HG02943 (cell line): ENCODE measurements around the gene KIF16B.
"Not testable (repeated sequence)": the region's sequence is repeated elsewhere in the genome, so short reads cannot be mapped to it uniquely, and the experiment has no call there.

Experiments used
- ATAC-seq: cut with Tn5 transposase; IDR thresholded peaks from one replicate; pipeline ENCODE4 v1.9.1; 2021; ENCODE audit warnings: mild to moderate bottlenecking, low read depth, moderate library complexity; ENCODE audit not compliant: unreplicated experiment

Gene KIF16B

DNA sequence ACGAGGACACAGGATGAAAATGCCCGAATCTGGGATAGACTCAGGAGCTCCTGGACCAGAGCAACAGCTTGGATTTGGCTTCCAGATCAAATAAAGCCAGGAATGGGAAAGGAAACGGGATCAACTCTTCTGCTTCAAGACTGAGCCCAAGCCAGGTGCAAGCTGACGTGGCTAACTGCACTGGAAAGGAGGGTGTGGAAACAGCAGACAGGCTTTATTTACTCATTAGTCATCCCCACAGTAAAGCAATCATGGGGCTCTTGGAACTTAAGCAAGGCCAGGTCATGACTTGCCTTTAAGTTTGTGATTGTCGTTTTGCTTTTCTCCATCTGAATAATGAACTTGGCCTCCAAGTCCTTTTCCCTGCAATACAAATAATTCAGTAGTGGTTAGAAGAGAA lies 45.2 kb downstream of the KIF16B start:
- no peak for ATAC-seq

DNA sequence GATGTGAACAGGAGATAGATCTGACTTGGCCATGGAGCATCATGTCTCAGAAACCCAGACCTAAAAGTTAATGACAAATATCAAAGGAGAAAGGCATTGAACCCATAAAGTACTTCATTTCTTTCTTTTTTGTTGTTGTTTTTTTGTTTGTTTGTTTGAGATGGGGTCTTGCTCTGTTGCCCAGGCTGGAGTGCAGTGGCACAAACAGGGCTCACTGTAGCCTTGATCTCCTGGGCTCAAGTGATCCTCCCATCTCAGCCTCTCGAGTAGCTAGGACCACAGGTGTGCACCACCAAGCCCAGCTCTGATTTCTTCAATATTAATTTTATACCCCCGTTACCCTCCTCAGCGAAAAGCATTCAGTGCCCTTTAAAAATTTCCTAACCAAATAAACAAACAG lies 45.8 kb downstream of the KIF16B start:
- ATAC-seq: no peak

DNA sequence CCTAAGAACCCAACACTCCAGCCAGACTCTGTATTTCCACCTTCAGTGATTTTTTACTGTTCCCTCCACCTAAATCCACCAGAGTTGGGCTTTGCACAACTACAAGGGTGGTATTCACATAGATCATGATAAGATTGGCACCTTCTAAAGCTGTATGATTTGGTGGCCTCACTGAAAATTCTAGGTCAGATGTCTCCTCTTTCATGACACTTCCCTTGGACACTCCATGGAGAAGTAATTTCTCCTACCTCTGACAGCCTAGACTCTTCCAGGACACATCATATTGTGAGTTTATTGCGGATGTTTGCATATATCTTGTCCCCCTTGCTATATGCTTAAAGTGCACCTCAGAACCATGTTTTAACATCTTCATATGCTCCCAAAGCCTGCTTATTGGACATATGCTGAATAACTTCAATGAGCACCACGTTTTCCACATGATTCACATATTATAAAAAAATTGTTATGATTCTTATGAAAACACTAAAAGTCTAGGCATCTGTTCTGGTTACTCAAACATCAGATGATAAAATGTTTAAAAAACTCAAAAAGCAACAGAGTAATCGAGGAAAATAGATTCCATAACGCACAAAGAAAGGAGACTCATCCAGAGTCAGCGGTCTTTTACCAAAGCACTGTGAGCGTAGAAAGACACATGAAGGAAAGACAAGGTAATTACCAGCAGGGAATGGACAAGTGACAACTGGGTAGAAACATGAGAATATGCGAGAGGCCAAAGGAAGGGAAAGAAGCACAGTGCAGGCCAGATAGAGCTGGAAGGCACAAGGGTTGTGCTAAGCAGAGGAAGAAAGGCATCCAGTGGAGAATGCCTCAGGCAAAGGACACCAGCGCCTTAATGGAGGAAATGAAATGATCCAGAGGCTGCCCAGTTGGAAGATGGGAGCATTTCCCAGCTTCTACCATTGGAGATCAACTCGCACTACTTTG lies 46.5 kb downstream of the KIF16B start:
- ATAC-seq: no peak

DNA sequence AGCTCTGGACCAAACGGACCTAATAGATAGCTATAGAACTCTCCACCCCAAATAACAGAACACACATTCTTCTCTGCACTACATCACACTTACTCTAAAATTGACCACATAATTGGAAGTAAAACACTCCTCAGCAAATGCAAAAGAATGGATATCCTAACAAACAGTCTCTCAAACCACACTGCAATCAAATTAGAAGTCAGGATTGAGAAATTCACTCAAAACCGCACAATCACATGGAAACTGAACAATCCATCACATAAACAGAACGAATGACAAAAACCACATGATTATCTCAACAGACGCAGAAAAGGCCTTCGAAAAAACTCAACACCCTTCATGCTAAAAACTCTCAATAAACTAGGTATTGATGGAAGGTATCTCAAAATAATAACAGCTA lies 50.6 kb downstream of the KIF16B start:
- ATAC-seq: not testable (repeated sequence)

GRCh38 chr20:16520154-16520553 lies 53.1 kb downstream of the KIF16B start:
- ATAC-seq: no peak

DNA sequence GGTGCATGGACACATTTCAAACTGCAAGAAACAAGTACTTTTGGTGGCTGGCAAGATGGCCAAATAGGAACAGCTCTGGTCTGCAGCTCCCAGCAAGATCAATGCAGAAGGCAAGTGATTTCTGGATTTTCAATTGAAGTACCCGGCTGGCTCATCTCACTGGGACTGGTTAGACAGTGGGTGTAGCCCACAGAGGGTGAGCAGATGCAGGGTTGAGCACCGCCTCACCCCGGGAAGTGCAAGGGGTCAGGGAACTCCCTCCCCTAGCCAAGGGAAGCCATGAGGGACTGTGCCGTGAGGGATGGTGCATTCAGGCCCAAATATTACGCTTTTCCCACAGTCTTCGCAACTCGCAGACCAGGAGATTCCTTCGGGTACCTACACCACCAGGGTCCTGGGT lies 53.6 kb downstream of the KIF16B start:
- not testable (repeated sequence) for ATAC-seq

DNA sequence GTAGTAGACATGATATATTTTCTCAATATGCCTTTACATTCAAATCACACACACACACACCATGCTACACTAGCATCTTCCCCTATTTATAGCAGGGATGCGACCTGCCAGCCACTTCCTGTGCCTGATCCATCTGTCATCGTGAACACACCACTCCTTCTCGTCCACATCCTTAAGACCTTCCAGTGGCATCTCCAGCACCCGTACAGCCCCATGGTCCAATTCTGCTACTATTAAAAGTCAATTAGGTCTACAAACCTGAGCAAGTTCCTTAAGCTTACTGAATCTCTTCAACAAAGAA lies 54.5 kb downstream of the KIF16B start:
- no peak for ATAC-seq

DNA sequence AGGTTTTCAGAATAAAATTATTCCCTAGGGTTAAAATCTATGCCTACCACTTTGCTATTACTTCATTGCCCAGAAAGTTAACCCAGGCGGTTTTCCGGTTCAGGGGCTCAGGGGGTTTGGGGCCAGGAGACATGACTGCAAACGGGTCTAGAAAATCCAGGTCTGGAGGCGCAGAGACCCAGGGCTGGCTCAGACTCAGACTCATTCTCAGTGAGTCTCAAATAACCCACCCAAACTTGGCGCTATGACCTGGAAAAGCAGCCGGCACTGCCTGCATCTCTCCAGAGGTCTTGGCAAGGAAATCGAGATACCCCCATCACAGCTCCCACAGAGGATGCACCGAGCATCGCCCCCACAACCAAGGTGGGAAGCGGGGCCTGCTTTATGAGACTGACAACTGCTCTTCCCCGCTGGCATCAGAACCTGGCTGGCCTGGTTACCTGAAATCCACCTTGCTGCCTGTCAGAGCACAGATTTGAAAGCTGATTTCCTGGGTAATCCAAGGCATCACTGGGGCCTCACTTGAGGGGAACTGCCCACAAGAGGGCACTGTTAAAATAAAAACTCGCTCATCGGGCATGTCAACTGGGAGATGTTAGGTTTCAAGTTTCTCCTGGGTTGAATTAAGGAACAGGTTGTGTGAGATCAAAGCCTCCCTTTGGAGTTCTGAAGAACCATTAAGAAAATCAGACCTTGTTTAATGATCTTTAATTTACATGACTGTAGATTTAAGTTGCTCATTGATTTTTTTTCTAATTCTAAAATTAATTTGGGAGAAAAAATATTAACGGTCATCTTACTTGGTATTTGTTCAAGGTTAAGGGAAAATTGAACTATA lies 55.1 kb downstream of the KIF16B start:
- no peak for ATAC-seq

DNA sequence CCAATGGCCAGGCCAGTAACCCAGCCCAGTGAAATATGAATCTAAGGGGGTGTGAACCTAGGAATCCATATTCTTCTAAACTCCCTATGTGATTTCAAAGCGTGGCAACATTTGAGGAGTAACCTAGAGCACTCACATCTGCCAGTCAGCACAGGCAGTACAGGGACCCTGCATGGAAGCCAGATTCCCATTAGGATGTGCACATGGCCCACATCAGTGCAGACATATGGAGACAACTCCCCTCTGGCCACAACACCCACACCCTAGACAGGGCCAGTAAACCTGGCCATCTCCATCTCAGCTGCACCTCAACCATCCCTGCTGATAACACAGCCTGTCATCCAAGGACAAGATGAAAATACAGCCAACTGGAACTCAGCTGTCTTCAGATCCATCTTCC lies 56.5 kb downstream of the KIF16B start:
- ATAC-seq: no peak

GRCh38 chr20:16515046-16515445 lies 58.2 kb downstream of the KIF16B start:
- no peak for ATAC-seq

- ATAC-seq: no peak
Measured at GRCh38 chr20:16514140-16514539, 59.1 kb downstream of the KIF16B start.

- ATAC-seq: no peak
Measured at GRCh38 chr20:16505894-16506293, 67.4 kb downstream of the KIF16B start.

DNA sequence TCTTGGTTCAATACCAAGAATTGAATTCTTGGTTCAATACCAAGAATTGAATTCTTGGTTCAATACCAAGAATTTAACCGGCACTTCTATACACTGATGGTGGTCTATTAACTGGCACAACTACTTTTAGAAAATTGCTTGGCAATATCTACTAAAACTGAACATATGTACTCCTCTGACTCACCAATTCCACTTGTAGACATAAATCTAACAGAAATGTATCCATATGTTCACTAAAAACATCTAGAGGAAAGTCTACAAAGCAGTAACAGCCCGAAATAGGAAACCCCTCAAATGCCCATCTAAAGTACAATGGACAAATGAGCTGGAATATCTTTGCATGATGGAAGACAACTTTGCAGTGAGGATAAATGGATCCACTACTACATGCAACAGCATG lies 71.9 kb downstream of the KIF16B start:
- no peak for ATAC-seq

DNA sequence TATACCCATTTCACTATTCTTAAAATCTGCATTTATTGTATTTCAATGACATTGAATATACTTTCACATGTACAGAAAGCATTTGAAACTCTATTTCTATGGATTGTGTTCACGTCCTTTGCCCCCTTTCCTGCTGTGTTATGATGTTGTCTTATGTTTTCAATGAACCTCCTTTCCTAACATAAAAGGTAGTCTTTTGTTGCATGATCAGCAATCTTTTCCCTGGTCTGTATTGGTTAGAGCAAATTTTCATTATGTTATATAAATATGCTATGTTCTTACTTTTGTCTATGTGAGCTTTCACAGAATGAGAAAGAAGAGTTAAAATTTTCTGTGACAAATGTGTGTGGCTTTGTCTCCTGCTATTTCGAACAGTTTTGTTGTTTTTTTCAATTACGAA lies 73.1 kb downstream of the KIF16B start:
- no peak for ATAC-seq

GRCh38 chr20:16498526-16499253 lies 74.6 kb downstream of the KIF16B start:
- no peak for ATAC-seq

DNA sequence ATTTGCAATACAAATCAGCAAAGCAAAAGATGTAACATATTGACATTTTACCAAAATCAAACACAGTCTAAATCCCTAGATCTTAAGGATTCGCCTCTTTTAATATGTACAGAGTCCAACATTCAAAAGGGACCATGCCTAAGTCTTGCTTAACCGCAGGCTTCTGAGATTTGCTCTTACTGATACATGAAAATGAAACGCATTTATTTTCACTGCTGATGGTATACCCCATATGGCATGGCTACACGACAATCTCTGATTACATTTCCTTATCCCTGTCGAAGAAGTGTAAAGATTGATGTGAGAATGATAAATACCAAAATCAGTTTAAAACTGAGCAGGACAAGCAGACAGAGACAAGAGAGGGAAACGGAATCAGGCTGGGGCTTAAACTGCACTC lies 75.4 kb downstream of the KIF16B start:
- ATAC-seq: no peak

GRCh38 chr20:16493486-16493885 lies 79.8 kb downstream of the KIF16B start:
- ATAC-seq: no peak

DNA sequence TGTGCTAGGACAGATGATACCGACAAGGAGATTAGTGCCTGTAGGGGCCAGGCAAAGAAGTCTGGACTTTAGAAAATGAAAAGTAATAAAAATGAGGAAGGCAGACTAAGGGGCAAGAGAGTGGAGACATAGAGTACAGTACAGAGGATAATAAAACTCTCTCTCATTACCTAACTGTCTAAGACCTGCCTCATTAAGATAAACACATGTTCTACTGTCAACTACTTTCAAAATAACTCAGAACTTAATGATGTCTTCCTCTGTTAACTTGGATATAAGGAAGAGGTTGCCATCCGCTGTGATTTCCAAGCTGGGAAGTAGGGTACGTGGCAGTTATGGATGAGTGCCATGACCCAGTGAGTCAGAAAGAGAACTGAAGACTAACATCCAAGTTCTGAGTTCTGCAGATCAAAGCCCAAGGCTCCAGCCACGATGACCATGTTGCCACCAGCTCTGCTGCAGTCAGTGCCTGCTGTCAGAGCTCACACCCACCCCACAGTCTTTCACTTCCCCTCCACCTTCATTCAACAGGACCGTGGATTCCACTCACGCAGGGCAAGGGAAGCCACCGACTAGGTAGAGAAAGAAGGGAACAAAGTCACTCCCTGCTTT lies 81.8 kb downstream of the KIF16B start:
- no peak for ATAC-seq

DNA sequence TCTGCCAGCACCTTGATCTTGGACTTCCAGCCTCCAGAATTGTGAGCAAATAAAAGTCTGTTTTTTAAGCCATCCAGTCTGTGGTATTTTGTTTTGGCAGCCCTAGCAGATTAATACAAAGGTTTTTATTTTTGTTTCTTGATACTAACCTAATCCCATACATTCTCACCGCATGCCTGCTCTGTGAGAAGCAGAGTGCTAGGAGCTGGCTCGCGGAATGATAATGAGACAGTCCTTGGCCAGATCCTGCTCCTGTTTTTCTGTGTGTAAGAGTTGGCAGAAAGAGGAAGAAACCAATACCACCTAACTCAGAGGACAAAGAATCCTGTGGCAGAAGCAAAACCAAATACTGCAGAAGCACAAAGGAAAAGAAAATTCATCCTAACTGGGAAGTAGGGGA lies 82.6 kb downstream of the KIF16B start:
- ATAC-seq: no peak

DNA sequence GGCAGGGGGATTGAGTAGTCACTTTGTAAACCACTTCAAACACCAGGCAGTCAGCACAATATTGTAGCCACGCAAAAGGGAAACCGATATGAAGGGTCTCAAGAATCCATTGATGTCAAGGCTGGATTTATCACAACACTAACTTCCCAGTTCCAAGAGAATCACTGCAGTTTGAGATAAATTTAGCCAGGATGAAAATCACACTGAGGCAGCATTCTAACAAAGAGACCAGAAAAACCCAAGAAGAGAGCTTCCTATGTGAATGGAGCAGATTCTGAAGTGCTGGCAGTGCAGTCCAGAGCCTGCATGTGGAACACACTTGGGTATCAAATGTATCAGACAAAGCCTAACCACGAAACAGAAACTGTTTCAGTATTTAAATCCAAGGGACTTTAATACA lies 84.6 kb downstream of the KIF16B start:
- no peak for ATAC-seq

DNA sequence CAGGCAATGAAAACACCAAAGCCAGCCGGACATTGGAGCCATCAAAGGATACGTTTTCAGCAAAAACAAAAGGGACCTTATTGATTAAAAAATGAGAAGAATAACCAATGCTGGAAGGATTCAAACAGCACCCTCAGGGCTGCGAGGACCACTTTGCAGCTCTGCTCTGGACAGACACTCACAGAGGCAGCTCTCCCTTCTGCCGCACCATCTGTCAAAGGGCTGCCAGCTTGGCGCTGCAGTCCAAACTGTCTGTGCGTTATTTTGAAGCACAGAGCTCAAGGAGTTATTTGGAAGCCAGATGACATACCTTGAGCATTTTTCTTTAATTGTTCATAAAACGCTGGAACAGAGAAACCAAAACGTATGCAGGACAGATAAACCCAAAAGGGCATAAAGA lies 85.2 kb downstream of the KIF16B start:
- no peak for ATAC-seq
